Stimulated activated CD4-positive, alpha-beta T cell treated with anti-CD3 and anti-CD28 coated beads, Interleukin-4, amount 100 ng/mL, for 24 hours (primary cell): Measurements from ENCODE around the gene THRB.

Source experiments
- DNase-seq: peaks from one replicate; pipeline ENCODE4 v3.0.0-alpha.2; 2020

Gene THRB

GRCh38 chr3:24485511-24485910 is 9.1 kb downstream of the THRB start:
- no peak for DNase-seq

GRCh38 chr3:24483873-24484272 is 10.8 kb downstream of the THRB start:
- no peak for DNase-seq

DNA sequence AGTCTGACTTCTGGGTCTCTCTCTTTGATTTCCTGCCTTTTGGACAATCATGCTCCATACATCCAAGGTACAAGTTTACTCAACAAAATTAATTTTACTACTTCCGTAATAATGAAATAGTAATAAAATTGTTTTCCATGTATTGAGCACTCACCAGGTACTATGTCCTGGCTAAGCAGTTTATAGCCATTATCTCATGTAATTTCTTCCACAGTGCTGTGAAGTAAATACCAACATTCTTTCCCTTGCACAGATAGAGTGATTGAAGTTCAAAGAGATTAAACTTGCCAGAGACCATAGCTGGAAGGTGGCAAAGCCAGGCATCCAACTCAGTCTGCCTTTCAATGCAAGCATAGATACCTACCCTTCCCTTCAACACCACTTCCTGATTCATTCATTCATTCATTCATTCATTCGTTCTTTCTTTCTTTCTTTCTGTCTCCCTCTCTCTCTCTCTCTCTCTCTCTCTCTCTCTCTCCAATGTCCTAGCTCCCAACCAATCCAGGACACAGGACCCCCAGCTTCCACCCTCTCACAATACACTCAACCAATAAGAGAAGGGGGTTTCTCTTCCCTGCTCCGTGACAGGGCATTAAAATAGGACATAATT is 12.4 kb downstream of the THRB start:
- no peak for DNase-seq

- no peak for DNase-seq
Observed at GRCh38 chr3:24481193-24481592, 13.5 kb downstream of the THRB start.

GRCh38 chr3:24480497-24480896 is 14.2 kb downstream of the THRB start:
- no peak for DNase-seq

GRCh38 chr3:24479816-24480215 is 14.8 kb downstream of the THRB start:
- no peak for DNase-seq

- no peak for DNase-seq
Observed at GRCh38 chr3:24476871-24477656, 17.6 kb downstream of the THRB start.

GRCh38 chr3:24475925-24476324 is 18.7 kb downstream of the THRB start:
- DNase-seq, result no peak

DNA sequence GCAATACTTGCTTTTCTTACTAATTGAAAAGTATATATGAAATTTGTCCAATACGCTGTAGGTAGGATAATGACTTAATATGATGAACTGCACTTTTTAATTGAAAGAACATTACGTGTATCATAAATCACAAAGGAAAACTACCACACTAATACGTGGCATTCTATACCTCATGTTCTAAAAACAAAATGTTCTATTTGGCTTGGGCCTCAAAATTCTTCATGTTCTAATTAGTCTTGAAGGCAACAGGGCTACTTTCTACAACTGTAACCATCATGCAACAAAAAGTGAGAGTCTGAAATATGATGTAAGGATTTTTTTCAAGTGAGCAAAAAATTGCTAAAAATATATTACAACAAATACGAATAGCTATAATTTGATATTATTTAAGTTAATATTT is 19.8 kb downstream of the THRB start:
- DNase-seq, result no peak

- DNase-seq, result no peak
Observed at GRCh38 chr3:24472358-24472757, 22.3 kb downstream of the THRB start.

DNA sequence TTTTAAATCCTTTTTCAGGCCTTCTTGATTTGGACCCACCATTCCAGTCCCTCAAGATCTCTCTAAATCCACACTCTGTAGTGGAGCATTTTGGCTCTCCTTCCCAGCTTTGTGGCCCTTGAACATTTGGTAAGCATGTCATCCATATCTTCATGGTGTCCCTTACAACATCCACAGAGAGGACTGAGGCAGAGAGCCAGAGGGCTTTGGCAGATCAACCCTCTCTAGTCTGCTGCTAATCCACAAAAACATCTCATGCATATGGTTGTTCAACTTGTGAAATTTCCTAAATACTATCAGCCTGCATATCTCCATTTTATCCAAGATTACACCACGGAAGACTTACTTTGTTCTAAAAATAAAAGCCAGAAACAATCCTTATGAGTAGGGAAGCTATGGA is 23.2 kb downstream of the THRB start:
- no peak for DNase-seq

DNA sequence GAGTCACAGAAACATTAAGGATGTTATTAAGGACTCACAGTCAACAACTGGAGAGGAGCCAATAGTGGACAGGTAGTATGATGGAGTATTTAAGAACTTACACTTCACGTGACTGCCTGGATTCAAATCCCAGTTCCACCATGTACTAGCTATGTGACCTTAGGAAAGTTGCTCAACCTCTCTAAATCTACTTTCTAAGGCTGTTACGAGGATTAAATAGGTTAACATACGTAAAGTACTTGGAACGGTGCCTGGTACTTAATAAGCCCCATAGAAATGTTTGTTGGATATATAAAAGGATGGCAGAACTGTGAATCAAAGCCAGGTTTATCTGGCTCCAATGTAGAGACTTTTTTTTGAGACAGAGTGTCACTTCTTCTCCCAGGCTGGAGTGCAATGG is 24.4 kb downstream of the THRB start:
- DNase-seq, result no peak

DNA sequence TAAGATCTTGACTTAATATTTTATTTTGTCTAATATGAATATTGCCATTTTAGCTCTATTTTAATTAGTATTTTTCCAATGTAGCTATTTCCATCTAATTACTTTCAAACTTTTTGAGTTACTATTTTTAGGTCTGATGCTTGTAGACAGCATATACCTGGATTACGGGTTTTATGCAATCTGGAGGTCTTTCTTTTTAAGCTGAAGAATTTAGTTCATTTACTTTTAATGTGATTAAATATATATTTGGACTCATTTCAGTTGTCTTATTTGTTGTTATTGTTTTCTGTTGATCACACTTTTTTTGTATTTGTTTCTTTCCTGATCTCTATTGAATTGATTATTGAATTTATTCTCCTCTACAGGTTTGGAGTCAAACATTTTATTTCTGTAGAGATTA is 30.3 kb downstream of the THRB start:
- no peak for DNase-seq

DNA sequence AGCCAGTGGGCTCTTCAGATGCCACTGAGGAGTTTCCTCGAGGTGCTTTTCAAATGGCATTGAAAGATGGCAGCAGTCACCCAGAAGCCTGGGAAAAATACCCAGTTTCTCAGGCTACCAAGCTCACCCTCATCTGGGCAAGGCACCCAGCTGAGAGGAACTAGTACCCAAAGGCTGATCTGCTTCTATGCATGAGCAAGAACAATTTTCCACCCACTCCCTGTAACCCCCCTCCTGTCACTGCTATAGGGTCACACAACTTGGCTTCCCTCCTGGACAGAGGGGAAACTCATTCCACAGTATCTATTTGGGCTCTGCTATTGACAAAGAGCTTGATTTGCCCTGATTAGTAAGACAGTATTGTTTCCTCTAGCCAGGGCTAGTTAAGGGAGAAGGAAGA is 31.9 kb downstream of the THRB start:
- DNase-seq, result no peak

DNA sequence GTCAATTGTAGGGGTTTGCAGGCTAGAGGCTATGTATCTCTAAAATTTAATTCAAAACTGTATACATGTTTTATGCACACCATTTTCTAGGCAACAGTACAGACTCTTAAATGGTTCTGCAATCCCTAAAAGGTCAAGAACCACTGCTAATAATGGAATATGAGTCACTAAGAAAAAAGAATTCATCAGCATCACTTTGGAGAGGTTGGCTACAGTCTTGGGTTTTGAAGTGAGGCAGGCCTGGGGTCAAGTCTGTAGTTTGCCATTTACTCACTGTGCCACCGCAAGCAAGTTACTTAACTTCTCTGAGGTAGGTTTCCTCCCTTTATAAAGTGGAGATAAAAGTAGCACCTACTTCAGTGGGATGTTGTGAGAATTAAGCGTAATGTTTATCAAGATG is 33.7 kb downstream of the THRB start:
- DNase-seq, result no peak

DNA sequence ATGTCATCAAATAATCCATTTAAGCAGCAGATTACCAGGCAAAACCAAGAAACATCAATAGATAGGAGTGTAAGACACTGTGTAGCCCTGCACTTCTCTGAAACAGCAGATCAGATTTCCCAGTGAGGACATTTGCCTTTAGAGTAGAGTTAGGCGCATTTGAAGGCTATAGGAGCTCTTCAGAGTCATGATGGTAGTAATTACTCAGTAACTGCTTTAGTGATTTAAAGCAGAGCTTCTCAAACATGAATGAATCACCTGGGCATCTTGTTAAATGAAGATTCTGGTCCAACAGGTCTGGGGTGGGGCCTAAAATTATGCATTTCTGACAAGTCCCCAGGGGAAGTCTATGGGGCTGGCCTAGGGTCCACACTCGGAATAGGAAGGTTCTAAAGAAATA is 36.9 kb downstream of the THRB start:
- DNase-seq, result no peak

DNA sequence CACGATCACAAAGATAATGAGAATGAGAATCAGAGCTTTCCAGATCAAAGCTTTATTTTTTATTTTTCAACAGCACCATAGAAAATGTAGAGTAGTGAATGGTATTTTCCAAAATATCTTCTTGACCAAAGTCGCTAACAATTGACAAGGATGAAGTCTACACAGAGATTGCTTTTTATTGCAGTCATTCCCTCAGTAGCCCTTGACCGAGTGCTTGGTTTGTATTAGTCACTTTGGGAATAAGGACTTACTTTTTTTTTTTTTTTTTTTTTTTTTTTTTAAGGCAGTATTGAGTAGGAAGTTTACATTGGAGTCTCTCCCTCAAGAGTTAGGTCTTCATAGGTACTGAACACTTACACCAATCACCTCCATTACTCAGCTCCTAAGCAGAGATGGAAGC is 39.8 kb downstream of the THRB start:
- DNase-seq, result no peak

DNA sequence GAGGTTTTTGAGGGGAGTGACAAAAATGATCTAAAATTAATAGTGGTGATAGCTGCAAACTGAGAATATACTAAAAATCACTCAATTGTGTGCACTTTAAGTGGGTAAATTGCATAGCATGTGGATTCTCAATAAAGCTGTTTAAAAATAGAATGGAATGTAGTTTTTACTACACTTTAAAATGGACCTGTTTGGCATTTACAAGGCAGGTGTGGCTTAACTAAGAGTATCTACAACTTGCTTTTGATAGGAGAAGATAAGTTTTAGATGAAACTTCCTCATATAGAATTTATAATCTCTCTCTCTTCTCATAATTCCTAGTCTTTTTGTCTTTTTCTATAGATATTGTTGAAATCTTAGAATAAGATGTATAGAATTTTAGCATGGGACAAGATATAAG is 40.3 kb downstream of the THRB start:
- DNase-seq, result no peak

- DNase-seq, result no peak
Observed at GRCh38 chr3:24451461-24452099, 43.1 kb downstream of the THRB start.

DNA sequence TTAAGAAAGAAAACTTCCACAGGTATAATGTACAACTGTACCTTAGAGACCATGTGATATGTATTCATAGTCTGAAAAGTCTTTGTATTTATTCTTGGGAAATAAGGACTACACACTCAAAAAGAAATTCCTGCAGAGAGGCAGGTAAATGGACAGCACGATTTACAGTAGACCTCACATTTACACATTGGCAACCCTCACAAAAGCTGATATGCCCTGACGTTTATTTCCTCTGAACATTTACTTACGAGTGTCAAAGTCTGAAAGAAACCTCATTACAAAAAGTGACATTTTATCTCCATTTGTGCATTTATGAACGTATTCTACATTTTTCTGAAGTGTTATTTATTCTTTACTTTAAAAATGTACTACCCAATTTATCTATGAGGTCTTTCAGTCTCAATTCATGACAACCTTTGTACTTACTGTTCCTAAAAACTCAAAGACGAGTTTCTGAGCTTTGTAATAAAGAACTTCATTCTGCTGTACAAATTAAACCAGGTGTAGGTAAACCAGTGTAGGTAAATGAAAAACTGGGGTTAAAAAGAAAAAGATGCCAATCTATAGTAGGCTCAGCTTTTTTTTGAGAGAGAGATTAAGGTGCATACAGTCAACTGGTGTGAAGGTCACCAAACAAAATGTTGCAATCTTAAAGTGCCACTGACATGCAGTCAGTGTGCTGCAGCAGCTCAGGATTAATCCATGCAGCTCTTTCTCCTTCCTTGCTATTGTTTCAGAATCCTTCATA is 44.3 kb downstream of the THRB start:
- no peak for DNase-seq

GRCh38 chr3:24447836-24448235 is 46.8 kb downstream of the THRB start:
- no peak for DNase-seq

GRCh38 chr3:24446032-24446431 is 48.6 kb downstream of the THRB start:
- DNase-seq, result no peak

DNA sequence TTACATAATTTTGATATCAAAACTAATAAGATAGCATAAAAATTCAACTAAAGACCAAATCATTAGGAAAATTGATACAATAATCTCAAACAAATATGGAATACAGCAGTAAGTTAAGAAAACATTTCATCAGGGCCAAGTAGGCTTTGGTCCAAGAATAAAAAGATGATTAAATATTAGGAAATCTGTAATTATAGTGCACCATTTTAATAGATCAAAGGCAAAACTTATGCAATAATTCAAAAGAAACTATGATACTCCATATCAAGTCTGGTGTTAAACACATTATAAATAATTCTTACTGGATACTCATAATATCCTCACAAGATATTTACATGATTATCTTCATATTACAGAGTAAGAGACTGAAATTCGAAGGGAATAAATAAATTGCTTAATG is 51.2 kb downstream of the THRB start:
- no peak for DNase-seq
